ENCODE measurements around the gene SLC35F3. TPM values are rescaled to one million over a fixed set of nuclear protein-coding genes. Genes with fewer than 3 reads are reported as not detected.

SLC35F3 gene
- total RNA-seq, 2 donors from 2014 or later: not detected

GRCh38 chr1:234302354-234302962, 398.0 kb downstream of the SLC35F3 start:
- TF ChIP-seq CTCF (IDR thresholded peaks at IDR 0.05): no peak
- H3K4me3 ChIP-seq: no peak overlapping the region
- no peaks in the 10 kb centered on the region for H3K36me3 ChIP-seq
- DNase-seq (ENCODE audit: low spot score): no peak
- no peak overlapping the region for H3K27ac ChIP-seq
- no peaks in the 10 kb centered on the region for H3K4me1 ChIP-seq
- H3K27me3 ChIP-seq: no peaks in the 10 kb centered on the region
- peaks cover 0 to 4% of the 10 kb centered on the region in 2 donors for H3K9me3 ChIP-seq

DNA sequence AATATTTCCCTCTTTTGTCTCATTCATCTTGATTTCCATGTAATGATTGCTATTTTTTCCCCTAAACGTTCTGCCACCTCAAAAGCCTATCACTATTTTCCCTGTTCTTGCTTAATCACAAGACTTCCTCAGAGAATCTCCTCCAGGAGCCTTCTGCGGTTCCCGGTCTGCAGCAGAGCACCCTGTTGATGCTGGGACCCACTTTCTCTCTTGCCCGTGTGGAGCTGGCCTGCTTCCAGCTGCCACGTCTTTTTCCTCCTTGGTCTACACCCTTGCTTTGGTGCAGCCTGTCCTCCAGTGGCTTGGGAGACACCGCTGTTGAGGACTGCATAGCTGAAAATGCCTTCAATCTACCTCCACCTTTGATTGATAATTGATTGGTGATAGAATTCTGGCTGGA, 398.8 kb downstream of the SLC35F3 start:
- no peak for TF ChIP-seq CTCF (IDR thresholded peaks at IDR 0.05)
- no peak overlapping the region for H3K27ac ChIP-seq
- no peaks in the 10 kb centered on the region for H3K36me3 ChIP-seq
- no peak for DNase-seq (ENCODE audit: low spot score)
- no peaks in the 10 kb centered on the region for H3K4me1 ChIP-seq
- no peak overlapping the region for H3K4me3 ChIP-seq
- H3K9me3 ChIP-seq: peaks cover 0 to 4% of the 10 kb centered on the region in 2 donors
- H3K27me3 ChIP-seq: no peaks in the 10 kb centered on the region

DNA sequence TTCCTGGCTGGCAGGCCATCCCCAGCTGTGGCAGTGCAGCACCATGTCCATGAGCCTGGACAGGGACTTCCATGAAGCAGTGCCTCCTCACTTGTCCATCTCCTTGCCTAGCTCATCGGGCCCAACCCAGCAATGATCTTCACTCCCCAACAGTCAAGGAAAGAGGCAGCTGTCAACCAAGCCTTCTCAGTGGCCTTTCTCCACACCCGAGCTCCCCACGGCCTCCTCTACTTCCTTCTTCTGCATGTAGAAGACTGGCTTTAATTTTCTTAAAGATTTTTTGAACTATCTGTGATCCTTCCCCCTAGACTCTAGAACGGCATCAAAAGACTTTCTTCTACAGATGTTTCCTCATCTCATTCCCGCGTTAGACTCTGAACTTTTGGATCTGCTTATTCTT, 403.2 kb downstream of the SLC35F3 start:
- TF ChIP-seq CTCF (IDR thresholded peaks at IDR 0.05): no peak
- Histone ChIP-seq H3K36me3 (no peaks in the 10 kb centered on the region), H3K4me1 (no peaks in the 10 kb centered on the region), H3K9me3 (no peaks in the 10 kb centered on the region), H3K4me3 (no peak overlapping the region), H3K27ac (no peak overlapping the region), H3K27me3 (no peaks in the 10 kb centered on the region)
- no peak for DNase-seq (ENCODE audit: low spot score)

DNA sequence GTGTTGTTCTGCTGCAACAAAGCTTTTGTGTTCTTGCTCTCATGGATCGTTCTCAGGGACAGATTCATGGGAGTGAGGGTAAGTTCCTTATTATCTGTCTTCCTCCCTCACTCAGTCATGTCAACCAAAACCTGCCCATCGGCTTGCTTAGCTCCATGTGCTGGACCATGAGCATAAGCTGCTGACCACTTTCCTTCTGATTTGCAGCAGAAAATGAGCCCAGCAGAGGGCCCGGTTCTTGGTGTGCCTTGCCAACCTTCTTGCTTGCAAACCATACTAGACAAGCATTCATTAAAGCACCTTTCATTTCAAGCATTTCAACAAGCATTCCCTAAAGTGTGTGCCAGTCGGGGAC, 404.7 kb downstream of the SLC35F3 start:
- no peak for DNase-seq (ENCODE audit: low spot score)
- Histone ChIP-seq H3K9me3 (no peaks in the 10 kb centered on the region), H3K4me3 (no peak overlapping the region), H3K27me3 (no peaks in the 10 kb centered on the region), H3K4me1 (no peaks in the 10 kb centered on the region), H3K27ac (no peak overlapping the region), H3K36me3 (no peaks in the 10 kb centered on the region)
- TF ChIP-seq CTCF (IDR thresholded peaks at IDR 0.05): no peak

GRCh38 chr1:234309598-234310459, 405.4 kb downstream of the SLC35F3 start:
- no peak for DNase-seq (ENCODE audit: low spot score)
- Histone ChIP-seq H3K9me3 (no peaks in the 10 kb centered on the region), H3K36me3 (no peaks in the 10 kb centered on the region), H3K27me3 (no peaks in the 10 kb centered on the region), H3K4me3 (no peak overlapping the region), H3K4me1 (no peaks in the 10 kb centered on the region), H3K27ac (no peak overlapping the region)
- peak; percentile 77 to 87 for TF ChIP-seq CTCF (IDR thresholded peaks at IDR 0.05)

All from right atrium auricular region (tissue), 2 donors.